GM21576 (cell line): ENCODE results near the gene ABL1.

Experiments
- ATAC-seq: cut with Tn5 transposase; IDR thresholded peaks from one replicate; pipeline ENCODE4 v1.9.1; 2021; ENCODE audit warnings: mild to moderate bottlenecking, moderate library complexity; ENCODE audit not compliant: unreplicated experiment

Gene ABL1

GRCh38 chr9:130887494-130888144 is 52.6 kb downstream of the ABL1 start:
- ATAC-seq, result no peak

GRCh38 chr9:130888146-130888885 is 53.3 kb downstream of the ABL1 start:
- ATAC-seq, result no peak

- no peak for ATAC-seq
These were observed 55.1 kb downstream of the ABL1 start for GRCh38 chr9:130890124-130890523.

GRCh38 chr9:130890870-130891687 is 56.0 kb downstream of the ABL1 start:
- no peak for ATAC-seq

DNA sequence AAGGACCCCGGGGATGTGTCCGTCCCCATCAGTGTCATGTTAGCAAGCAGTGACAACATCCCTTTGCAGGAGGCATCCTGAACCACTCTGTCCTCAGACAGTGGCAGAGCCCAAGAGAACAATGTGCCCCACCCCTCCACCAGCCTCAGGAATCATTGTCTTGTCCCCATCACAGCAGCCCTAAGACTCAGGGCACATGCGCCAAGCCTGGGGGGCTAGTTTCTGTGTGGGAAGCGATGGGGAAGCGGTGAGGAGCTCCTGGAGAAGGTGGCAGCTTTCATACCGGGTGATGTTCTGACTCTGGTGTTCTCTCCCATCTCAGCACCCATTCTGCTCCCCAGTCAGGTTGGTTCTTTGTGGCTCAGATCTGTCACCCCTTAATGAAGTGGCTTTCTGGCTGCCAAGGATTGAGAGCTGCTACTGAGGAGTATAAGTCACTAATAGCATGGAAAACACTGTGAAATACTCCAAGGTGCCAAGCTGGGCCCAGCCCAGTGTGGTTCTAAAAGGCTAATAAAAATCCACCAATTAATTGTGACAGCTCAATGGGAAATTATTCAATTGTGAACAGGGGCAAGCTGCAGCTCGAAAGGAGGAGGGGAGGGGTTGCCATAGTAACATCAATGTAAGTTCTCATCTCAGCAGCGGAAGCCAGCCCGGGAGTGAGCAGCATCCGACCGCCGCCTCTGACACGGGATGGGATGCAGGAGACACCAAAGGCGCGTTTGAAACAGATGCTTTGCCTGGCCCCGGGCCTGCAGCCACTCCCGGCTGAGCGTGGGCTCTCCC is 56.8 kb downstream of the ABL1 start:
- no peak for ATAC-seq

- no peak for ATAC-seq
These were observed 57.6 kb downstream of the ABL1 start for GRCh38 chr9:130892477-130893304.

- ATAC-seq, result no peak
These were observed 58.5 kb downstream of the ABL1 start for GRCh38 chr9:130893341-130894101.

DNA sequence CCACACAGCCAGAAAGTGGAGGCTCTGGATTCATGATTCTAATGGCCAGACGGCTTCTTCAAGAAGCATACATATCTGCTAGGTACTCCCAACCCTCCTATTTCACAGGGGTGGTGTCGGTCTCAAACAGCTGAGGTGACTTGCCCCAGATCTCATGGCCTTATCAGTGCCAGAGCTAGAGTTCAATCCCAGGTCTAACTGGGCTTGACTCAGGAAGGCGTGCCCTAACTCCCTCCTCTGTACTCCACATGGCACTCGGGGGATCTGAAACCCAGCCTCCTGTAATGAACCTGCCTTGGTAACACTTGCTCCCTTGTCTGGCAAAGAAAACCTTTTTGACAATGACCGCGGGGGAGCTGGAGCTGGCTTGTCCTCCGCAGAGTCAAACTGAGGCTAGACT is 59.5 kb downstream of the ABL1 start:
- no peak for ATAC-seq

DNA sequence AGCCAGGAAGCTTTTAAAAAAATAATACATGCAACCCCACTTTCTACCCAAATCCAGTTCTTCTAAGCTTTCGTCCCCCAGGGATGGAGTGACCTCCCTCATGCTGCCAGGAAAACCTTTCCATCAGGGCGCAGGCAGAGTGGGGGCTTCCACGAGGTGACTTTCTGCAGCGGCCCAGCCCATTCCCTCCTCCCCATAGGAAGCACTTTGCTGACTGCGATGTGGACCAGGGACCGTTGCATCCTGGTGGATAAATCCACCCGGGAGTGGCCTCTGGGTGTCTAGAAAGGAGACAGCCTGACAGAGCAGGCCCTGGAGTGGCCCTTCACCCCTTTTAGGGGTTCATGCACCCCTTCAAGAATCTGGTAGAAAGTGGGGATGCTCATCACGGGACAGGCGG is 60.0 kb downstream of the ABL1 start:
- no peak for ATAC-seq

- no peak for ATAC-seq
These were observed 60.6 kb downstream of the ABL1 start for GRCh38 chr9:130895481-130896232.

DNA sequence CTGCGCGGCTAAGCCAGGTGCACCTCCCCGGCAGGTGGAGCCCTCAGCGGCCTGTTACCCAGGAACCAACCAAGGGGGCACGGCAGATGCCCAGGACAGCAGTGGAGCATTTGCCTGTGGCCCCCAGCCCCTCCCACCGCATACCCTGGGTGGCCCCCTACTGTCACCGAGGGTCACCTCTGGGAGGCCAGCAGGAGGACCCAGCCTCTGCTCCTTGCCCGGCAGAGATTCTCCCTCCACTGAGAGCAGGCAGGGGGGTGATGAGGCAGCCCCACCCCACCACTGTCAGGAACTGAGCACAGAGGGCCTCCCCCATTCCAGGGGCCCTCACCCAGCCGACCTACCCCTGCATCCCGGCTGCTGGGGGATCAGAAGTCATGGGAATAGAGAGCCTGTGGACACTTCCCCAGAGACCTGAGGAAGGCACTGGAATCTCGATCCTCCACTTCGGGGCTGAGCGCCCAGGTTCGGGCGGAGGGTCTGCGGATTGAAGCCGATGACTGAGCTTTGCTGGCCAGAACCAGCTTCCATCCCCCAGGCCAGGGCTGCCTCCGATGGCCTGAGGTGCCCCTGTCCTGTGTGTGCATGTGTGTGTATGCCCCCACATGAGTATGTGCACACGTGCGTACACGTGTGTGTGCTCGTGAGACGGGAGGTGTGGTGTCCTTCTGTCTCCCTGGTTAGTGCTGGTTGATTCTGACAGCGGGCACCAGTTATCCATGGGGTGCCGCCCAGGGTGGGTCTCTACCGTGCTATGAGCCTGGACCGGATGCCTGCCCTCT is 61.4 kb downstream of the ABL1 start, which contains the start of gene QRFP:
Gene QRFP, minus strand, starts transcription at position 580 of the 782 bp plus-strand sequence. CDS start 2,974 bp downstream, outside the sequence.
- ATAC-seq, result no peak

GRCh38 chr9:130897105-130897751 is 62.2 kb downstream of the ABL1 start:
- no peak for ATAC-seq

GRCh38 chr9:130897848-130898551 is 62.9 kb downstream of the ABL1 start:
- no peak for ATAC-seq

DNA sequence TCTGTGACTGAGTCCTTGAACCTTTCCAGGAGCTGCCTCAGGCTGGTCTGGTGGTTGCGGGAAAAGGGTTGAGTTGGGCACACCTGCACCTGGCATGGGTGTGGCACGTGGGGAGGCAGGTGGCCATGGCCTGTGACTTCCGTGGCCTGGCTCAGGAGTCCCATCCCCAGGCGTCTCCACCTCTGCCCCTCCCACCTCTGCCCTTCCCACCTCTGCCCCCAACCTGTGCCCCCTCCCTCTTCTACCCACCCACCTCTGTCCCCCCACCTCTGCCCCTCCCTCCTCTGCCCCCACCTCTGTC is 63.4 kb downstream of the ABL1 start:
- no peak for ATAC-seq

- no peak for ATAC-seq
These were observed 64.1 kb downstream of the ABL1 start for GRCh38 chr9:130899051-130899748.
